DMS153 treated with DMSO at 0.1 percent for 48 hours (cell line): ENCODE measurements around the gene MXD1.
"Not testable (repeated sequence)": the region's sequence is repeated elsewhere in the genome, so short reads cannot be mapped to it uniquely, and the experiment has no call there.

Source experiments
- DNase-seq: peaks from one replicate; lab custom pipeline; 2025; ENCODE audit not compliant: unreplicated experiment; lab: John Stamatoyannopoulos, UW

The MXD1 gene

GRCh38 chr2:69950671-69951070, 35.8 kb downstream of the MXD1 start:
- not testable (repeated sequence) for DNase-seq

- DNase-seq, result no peak
Measured at GRCh38 chr2:69952336-69953115, 37.6 kb downstream of the MXD1 start.

DNA sequence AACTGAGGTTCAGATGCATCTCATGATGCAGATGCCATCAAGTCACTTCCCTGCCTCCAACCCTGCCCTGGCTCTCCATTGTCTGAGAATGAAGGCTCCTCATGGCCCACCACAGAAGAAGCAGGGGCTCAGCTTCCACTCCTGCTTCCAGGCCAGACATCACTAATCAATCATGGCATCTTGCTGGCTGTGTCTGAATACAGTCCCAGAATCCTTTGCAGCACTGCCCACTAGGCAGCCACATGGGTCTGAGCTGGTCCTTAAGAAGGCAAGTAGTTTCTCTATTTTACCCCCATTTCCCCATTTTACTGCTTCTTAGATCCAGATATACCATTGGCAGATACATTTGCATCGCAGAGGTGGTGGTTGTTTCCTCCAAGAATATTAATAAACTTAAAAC, 39.2 kb downstream of the MXD1 start:
- DNase-seq, result no peak

DNA sequence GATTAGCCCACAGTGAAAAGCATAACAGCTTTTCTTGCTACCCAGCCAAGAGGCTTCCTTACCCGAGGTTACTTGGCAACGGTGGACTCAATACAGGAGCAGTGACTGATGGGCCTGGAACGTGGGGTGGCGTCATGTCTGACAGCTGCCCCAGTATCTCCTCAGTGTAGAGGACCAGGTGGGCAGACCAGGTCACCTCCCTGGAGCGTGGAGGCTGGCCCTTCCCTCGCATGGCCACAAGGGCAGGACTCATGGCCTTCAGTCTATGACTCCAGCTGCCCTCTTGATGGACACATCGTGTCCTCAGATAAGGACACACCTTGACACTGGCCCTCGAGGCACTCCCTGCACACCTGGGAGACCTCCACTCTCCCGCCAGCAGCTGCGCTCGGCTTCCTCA, 40.1 kb downstream of the MXD1 start:
- no peak for DNase-seq

DNA sequence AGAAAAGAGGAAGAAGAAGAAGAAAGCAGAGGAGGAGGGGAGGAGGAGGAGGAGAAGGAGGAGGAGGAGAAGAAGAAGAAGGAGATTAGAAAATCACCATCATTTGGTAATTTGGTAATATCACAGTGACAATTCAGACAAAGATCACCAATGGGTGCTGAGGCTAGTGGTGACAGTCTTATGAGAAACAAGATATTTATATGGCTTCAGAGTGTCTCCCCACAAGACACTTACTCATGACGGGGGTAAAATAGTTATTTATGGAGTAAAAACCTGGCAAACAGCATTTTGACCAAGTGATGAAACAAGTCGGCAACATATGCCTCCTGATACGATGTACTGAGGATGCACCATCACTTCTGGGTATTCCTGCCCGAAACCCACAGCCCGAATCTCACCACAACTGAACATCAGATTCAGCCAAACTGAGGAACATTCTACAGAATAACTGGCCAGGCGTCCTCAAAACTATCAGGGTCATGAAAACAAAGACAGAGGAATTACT, 41.6 kb downstream of the MXD1 start:
- DNase-seq, result no peak

GRCh38 chr2:69957965-69958364, 43.1 kb downstream of the MXD1 start:
- no peak for DNase-seq

GRCh38 chr2:69958480-69958879, 43.6 kb downstream of the MXD1 start:
- no peak for DNase-seq

DNA sequence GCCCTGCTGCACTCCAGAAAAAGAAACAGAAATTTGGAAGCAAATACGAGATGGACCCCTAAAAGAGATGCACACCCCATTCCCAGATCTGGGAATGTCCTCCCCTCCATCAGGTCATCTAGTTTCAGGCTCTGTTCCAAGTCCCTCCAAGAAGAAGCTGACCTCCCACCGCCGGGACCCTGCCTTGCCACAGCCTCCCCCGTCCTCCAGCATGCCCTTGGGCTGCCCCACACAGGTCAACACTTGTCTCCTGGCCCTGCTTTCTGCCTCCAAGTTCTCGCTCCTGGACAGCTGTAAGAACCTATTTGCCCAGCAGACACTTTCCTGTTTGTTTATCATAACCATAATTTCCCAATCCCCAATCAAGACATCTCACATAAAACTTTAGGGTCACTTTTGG, 44.5 kb downstream of the MXD1 start:
- DNase-seq, result no peak

GRCh38 chr2:69960821-69961220, 45.9 kb downstream of the MXD1 start:
- no peak for DNase-seq

DNA sequence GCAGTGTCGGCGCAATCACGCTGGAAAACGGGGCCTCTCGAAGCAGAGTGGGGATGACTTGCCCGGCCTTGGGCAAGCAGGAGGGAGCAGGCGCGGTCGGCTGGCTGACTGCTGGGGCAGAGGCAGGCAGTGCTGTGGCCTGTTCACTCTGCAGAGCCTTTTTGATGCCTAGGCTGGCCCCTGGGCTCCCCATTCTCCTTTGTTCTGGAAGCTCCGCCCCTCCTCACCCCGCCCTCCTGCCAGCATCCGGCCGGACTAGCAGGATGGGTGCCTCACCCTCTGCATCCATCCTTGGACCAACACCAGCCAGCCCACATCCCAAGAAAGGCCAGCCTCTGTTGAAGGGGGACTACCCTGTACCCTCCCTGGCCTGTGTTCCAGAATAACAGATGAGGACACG, 46.6 kb downstream of the MXD1 start, which contains the start of gene ASPRV1:
Gene ASPRV1 (minus strand): TSS at position 136 of the 400 bp plus-strand sequence. CDS start 195 bp downstream, outside the sequence.
- DNase-seq, result no peak

GRCh38 chr2:69962986-69963730, 48.2 kb downstream of the MXD1 start:
- DNase-seq, result no peak

GRCh38 chr2:69964353-69964841, 49.5 kb downstream of the MXD1 start:
- DNase-seq, result no peak

- DNase-seq, result no peak
Measured at GRCh38 chr2:69965756-69966445, 51.0 kb downstream of the MXD1 start.

DNA sequence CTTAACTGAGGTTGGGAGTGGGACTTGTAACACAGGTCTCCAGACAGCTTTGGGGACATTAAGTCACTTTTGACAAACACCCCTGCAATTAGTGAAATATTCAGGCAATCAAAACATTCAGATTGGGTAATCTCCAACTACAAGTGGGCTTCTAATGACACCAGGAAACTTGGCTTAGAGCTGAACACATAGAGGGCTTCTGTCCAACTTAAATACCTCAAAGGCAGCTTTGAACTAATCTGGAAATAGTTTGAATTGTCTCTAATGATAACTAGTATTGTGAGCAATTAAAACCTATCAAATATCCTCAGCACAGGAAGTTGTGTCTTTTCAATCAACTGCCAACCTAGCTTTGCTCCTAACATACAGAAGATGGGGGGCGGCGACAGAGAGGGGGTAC, 51.6 kb downstream of the MXD1 start:
- no peak for DNase-seq

GRCh38 chr2:69968609-69969008, 53.7 kb downstream of the MXD1 start:
- DNase-seq, result no peak

DNA sequence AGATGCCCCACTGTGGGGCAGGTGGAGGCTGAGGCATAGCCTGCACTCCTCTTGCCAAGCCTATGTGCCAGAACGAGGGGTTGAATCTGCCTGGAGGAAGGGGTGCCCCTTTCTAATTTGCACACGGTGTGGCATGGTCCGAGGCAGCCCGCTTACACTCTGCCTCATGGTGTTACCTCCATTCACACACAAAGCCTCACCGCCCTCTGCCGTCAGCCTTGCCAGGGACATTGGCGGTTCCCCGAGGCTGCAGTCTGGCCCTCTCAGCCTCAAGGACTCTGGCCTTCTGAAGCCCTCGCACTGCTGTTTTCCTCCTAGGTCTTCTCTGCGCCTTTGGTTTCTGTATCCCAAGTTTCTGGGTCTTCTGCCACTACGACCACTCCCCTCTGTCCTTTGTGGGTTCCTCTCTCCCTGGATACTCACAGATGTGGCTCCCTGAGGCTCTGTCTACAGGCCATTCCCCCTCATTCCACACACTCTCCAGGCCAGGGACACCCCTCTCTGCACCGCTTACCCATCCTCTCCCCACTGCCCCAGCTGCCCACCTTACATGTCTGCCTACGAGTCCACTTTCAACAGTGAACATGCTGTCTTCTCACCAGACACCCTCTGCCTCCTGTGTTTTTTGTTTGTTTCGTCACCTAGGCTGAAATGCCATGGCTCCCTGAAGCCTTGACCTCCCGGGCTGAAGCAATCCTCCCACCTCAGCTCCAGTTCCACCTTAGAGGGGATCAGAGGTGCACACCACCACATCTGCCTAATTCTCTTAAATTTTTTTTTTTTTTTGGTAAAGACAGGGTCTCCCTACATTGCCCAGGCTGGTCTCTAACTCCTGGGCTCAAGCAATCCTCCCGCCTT, 54.4 kb downstream of the MXD1 start:
- DNase-seq, result no peak

DNA sequence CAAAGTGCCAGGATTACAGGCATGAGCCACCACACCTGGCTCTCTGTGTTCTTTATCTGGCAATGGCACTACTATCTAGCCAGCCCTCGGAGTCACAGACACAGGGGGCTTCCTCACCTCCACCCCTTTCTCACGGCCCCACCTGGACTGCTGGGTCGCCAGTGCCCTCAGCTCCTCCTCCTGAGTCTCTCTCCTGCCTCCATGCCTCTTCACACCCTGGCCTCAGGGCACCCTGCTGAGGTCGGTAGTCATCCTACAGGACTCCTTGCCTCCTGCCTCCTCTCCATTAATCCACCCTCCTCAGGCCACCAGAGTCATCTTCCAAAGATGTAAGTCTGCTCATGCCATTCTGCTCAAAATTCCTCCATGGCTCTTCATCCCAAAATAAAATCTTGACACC, 55.1 kb downstream of the MXD1 start:
- DNase-seq, result no peak

GRCh38 chr2:69972822-69973221, 57.9 kb downstream of the MXD1 start:
- DNase-seq, result no peak

- no peak for DNase-seq
Measured at GRCh38 chr2:69973335-69973735, 58.4 kb downstream of the MXD1 start.

- DNase-seq, result no peak
Measured at GRCh38 chr2:69975136-69975852, 60.4 kb downstream of the MXD1 start.
